Uterus (tissue), 2 donors: ENCODE results near the gene SLC44A3.

Experiments
- POLR2A ChIP-seq, 2 donors: fragments of 450-650 bp; IDR thresholded peaks; one replicate each; pipeline ENCODE4 v1.6.1; 2016; ENCODE audit warnings: antibody characterized with exemption in 2 of 2, mild to moderate bottlenecking in 1 of 2, moderate library complexity in 1 of 2
- TF ChIP-seq, protein P1 (sequence below), 4 experiments: fragments of 200-600 bp in 2 of 4; fragments of 450-650 bp in 2 of 4; sonication (generic) in 2 of 4; IDR thresholded peaks; one replicate each; pipeline ENCODE4 v1.5.1; 2016 to 2019; ENCODE audit warnings: antibody characterized with exemption in 4 of 4, mild to moderate bottlenecking in 2 of 4, moderate library complexity in 1 of 4

DNA sequence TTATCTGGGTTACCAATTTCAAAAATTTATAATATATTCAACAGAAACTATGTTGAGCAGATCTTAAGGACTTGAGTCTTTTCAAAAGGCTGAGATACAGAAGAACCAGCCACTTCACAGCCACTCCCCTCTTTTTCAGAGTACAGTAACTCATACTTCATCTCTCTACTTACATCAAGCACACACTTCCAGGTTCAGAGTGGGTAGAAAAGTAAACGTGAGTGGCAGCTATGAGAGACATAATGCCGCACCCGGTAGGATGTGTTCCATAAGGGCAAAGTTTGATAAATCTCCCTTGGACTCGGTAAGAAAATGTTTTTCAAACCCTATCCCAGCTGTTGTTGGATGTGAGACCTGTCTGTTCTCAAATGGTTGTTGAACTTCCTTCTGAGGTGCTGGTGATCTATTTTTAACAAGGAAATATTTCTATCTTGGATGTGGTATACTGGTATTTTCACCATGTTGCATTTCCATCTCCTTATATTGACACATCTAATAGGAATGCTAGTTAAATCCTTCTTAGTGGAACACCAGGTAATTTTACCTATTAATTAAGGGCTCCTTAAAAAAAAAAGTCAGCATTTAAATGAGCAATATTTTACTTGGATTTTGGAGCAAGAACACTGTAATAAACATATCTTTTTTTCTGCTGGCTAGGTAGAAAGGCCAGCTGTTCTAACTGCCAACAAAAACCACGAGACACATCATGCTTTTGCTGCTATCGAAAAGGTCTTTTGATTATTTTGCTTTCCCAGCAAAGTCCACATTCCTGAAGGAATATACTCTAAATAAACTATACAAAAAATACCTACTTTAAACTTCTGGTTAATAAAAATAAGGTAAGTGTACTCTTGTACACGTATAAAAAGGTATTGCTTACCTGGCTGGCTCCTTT is 78.6 kb downstream of the SLC44A3 start:
- TF ChIP-seq, protein P1, sequence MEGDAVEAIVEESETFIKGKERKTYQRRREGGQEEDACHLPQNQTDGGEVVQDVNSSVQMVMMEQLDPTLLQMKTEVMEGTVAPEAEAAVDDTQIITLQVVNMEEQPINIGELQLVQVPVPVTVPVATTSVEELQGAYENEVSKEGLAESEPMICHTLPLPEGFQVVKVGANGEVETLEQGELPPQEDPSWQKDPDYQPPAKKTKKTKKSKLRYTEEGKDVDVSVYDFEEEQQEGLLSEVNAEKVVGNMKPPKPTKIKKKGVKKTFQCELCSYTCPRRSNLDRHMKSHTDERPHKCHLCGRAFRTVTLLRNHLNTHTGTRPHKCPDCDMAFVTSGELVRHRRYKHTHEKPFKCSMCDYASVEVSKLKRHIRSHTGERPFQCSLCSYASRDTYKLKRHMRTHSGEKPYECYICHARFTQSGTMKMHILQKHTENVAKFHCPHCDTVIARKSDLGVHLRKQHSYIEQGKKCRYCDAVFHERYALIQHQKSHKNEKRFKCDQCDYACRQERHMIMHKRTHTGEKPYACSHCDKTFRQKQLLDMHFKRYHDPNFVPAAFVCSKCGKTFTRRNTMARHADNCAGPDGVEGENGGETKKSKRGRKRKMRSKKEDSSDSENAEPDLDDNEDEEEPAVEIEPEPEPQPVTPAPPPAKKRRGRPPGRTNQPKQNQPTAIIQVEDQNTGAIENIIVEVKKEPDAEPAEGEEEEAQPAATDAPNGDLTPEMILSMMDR (IDR thresholded peaks at IDR 0.05), result no peak
- no peak for TF ChIP-seq POLR2A (IDR thresholded peaks at IDR 0.05)
